ENCODE results near the gene PLXNA2. TPM values are rescaled to one million over a fixed set of nuclear protein-coding genes. Genes with fewer than 3 reads are reported as not detected.

The PLXNA2 gene
- total and polyA plus RNA-seq, 2 of the 4 experiments (the other 2 are of a cell fraction): 0.72 to 1.1 TPM

DNA sequence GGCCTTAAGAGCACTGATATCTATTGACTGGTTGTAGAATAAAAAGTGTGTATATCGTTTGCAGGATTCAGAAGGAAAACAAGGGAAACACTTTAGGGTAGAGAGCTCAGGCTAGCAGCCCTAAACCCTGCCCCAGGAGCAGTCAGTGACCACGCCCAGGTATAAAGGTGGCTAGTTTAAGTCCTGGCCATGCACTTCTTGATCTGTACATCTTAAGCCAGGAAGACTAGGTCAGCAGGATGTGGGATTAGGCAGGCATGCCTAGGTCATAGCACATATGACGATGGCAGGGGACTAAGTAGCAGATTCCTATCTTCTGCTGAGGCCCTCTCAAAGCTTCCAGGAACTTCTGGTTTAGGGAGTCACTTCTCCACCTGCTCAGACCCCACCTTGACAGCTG lies 175.3 kb downstream of the PLXNA2 start:
- Histone ChIP-seq H2AK9ac (replicated peaks; ENCODE audit: low read depth, low read length, poor library complexity) (no peak overlapping the region), H3K18ac (ENCODE audit: low read depth, low read length) (no peak overlapping the region), H3K4me3 (ENCODE audit: insufficient read depth, low read depth, low read length) (no peak overlapping the region), H3K9me1 (ENCODE audit: insufficient read depth, low read length) (peaks cover 10% of the 10 kb centered on the region), H3K9ac (ENCODE audit: low read depth, low read length) (no peak overlapping the region), H3K4me2 (ENCODE audit: low read depth, low read length) (no peak overlapping the region), H3K14ac (replicated peaks; ENCODE audit: low read depth, low read length) (no peak overlapping the region), H2BK15ac (ENCODE audit: low read depth, low read length) (no peak overlapping the region), H3K36me3 (ENCODE audit: control insufficient read depth, insufficient read depth, low read length) (no peaks in the 10 kb centered on the region), H2BK120ac (ENCODE audit: low read depth, low read length) (no peak overlapping the region), H3K56ac (ENCODE audit: extremely low read depth, insufficient read depth, low read length) (no peak overlapping the region), H3K4me1 (ENCODE audit: control insufficient read depth, insufficient read depth, low read length) (no peaks in the 10 kb centered on the region), H2BK20ac (ENCODE audit: low read depth, low read length) (no peak overlapping the region), H4K5ac (ENCODE audit: low read depth, low read length) (no peak overlapping the region), H3K9me3 (ENCODE audit: control insufficient read depth, insufficient read depth, low read length) (no peaks in the 10 kb centered on the region), H2AFZ (replicated peaks; ENCODE audit: low read length, poor library complexity) (no peak overlapping the region), H3K4ac (ENCODE audit: low read depth, low read length) (no peak overlapping the region), H4K20me1 (ENCODE audit: insufficient read depth, low read length) (no peaks in the 10 kb centered on the region), H3K27ac (ENCODE audit: insufficient read depth, low read length) (no peak overlapping the region), H2BK5ac (ENCODE audit: low read depth, low read length, poor library complexity, severe bottlenecking) (no peak overlapping the region), H4K91ac (ENCODE audit: insufficient read depth, low read depth, low read length) (no peak overlapping the region), H2AK5ac (ENCODE audit: low read depth, low read length) (no peak overlapping the region), H3K23ac (ENCODE audit: low read depth, low read length) (no peak overlapping the region), H3K27me3 (ENCODE audit: control insufficient read depth, insufficient read depth, low read length) (no peaks in the 10 kb centered on the region), H3K79me1 (ENCODE audit: low read depth in 1 of 2, low read length in 2 of 2) (no peaks in the 10 kb centered on the region), H4K8ac (ENCODE audit: low read depth in 2 of 2, low read length in 2 of 2) (no peak overlapping the region)
- DNase-seq (no peak), ATAC-seq (ENCODE audit: low read depth) (no peak)
- CTCF ChIA-PET: no interaction called here
- WGBS, 2 experiments (ENCODE audit: extremely low coverage in 2 of 2, insufficient read length in 1 of 2): 80% methylated on average over 1 of the region's 3 CpGs; no CpG with 5 or more reads in 1 of the 2 experiments
- dilution Hi-C loops (cut with HindIII; ENCODE audit: low sequenced_read_pairs, unreplicated experiment): no loop called here
- intact Hi-C loops (cut with micrococcal nuclease): no loop called here
- POLR2A ChIA-PET (ENCODE audit: unreplicated experiment): no interaction called here
- BruUV-seq (replicated peaks): no TSS peak
- TF ChIP-seq RCOR1 (IDR thresholded peaks at IDR 0.05; ENCODE audit: insufficient replicate concordance, low read length) (no peak), CHD1 (IDR thresholded peaks at IDR 0.05; ENCODE audit: low read depth, low read length) (no peak), MAFK (IDR thresholded peaks at IDR 0.05; ENCODE audit: low read depth, low read length) (no peak), CEBPB (IDR thresholded peaks at IDR 0.05; ENCODE audit: low read depth, low read length) (no peak), NFE2L2 (IDR thresholded peaks at IDR 0.05; ENCODE audit: low read depth, low read length) (no peak), MAZ (IDR thresholded peaks at IDR 0.05; ENCODE audit: borderline replicate concordance, low read depth, low read length) (no peak), CTCF (conservative IDR thresholded peaks at IDR 0.05; ENCODE audit: low read depth, low read length) (no peak), POLR2A (IDR thresholded peaks at IDR 0.05; ENCODE audit: low read depth, low read length) (no peak), FOS (IDR thresholded peaks at IDR 0.05; ENCODE audit: low read depth, low read length) (no peak), SMC3 (IDR thresholded peaks at IDR 0.05; ENCODE audit: low read depth, low read length) (no peak)
- in situ Hi-C loops (cut with MboI; ENCODE audit: low sequenced_read_pairs): no loop called here
